GM18907 (cell line): ENCODE measurements around the gene CELF4.

ENCODE experiments used
- ATAC-seq: cut with Tn5 transposase; IDR thresholded peaks from one replicate; pipeline ENCODE4 v1.9.1; 2021; ENCODE audit warnings: mild to moderate bottlenecking, moderate library complexity; ENCODE audit not compliant: unreplicated experiment

The CELF4 gene

DNA sequence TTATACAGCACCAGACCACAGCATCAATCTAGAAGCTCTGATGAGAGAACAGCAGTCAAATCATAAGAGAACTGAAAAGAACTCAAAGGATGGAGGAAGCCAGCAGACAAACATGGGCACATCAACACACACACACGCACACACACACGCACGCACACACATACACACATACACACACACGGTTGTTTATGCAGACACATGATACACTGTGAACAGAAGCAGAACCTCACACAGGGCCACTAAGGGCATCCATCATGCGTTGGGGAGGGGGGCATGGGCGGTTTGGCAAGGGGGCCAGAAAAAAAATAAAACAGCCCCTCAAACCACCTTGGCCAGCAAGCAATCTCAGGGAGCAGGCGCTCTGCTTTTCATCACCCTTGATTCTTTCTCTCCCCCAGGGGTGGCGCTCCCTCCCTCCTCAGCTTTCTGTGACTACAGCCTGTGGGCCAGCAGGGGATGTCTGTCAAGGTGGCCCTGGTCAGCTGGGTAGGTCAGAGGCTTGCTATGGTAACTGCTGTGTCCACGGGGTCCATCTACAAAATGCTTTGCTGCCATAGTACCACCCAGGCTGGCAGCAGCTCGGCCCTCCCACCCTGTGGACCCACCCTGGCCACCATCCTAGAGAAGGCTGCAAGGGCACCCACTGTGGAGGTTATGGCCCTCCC lies 318.0 kb downstream of the CELF4 start:
- no peak for ATAC-seq

DNA sequence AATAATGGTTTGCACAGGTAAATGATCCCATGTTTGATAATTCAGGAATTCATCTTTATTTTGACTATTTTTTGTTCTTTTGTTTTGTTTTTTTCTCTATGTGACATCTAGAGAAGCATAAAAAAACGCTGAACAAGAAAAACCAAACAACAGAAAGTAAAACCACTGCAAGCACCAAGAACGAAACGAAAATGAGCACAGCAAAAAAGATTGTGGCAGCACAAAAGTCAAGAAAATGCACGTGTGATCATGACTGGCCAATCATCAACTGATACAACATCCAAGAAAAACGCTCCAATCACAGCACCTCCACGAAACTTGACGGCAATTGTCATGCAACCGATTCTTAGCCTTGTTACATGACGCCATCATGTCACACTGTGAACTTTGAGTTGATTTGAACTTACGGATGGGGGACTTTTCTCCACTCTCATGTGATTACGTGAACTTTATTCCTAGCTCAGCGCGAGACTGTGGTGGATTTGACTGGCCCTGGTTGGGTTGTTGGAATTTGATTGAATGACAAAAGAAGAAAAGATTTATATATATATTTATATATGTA lies 318.7 kb downstream of the CELF4 start:
- ATAC-seq, result no peak

DNA sequence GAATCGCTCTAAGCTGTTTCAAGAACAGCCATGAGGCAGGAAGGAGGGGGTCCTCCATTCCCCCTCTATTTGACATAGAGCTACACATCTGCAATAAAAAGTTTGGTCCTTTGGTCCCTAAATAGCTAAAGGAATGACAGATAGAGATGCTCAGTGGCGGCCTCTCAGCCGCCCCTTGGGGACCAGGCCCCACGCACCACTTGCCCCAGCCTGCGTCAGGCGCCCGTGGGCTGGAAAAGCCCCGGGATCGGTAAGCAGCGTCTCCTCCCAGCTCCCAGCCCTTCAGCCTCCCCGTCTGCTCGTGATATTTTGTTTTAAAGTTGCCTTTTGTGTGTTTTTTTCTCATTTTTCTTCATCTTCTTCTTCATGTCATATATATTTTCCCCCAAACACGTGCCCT lies 321.0 kb downstream of the CELF4 start:
- no peak for ATAC-seq

DNA sequence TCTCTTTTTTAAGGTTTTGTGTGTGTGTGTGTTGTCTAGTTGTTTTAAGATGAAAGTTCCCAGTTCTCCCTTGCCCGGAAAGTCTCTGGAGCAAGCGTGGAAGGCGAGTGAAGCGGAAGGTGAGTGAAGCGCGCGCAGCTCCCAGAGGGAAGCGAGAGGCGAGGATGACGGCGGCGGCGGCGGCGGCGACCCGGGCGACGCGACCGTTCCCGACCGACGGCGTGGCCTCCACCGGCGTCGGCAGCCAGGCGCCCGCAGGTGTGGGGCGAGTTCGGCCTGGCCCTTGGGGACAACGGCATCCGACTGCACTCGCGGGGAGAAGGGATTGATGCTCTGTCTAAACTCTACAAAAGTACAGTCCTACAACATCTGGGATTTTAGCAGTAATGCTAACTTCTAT lies 321.9 kb downstream of the CELF4 start:
- ATAC-seq, result no peak

DNA sequence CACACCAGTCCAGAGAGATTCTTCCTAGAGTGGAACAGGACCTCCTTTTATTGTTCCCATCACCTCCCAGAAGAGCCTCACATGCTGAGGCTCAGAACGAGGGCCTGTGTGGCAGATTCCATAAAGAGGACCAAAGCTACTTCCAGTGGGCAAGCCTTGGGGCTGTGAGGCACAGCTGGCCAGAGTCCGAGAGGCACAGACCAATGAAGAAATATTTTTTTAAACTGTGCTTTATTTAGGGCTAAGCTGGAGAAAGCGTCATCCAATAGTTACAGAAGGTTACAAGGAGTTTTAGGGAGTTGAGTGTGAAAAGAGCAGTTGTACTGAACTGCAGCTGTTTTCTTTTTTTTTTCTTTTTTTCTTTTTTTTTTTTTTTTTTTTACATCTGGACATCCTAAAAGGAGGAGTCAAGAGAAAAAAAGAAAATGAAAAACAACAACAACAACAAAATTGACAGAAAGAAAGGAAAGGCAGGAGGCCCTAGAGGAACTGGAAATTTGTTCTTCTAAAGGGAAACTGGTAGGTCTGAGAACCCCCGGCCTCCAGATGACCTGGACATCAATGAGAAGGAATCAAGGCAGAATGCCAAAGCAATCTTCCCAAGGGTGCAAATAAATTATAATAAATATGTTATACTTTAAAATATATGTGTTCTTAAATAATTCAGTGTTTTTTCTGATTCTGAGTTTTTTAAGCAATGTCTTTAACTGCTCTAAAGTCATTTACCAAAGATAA lies 322.6 kb downstream of the CELF4 start:
- no peak for ATAC-seq

DNA sequence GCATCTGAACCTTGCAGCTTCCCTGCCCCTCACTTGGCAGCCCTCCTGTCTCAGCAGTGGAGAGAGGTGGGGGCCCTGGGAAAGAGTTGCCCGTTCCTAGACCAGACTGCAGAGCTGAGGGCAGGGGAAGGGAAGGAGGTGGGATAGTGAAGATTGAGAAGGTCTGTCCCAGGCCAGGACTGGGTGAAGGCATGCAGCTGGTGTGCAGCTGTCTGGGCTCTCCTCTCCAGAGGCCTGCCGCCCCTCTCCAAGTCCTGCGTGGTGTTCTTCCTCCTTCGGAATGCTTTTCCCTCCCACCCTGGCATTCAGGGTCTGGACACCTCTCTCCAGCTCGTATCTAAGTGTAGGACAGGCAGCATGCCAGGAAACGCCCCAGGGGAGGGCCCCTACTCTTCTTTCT lies 323.5 kb downstream of the CELF4 start:
- no peak for ATAC-seq

DNA sequence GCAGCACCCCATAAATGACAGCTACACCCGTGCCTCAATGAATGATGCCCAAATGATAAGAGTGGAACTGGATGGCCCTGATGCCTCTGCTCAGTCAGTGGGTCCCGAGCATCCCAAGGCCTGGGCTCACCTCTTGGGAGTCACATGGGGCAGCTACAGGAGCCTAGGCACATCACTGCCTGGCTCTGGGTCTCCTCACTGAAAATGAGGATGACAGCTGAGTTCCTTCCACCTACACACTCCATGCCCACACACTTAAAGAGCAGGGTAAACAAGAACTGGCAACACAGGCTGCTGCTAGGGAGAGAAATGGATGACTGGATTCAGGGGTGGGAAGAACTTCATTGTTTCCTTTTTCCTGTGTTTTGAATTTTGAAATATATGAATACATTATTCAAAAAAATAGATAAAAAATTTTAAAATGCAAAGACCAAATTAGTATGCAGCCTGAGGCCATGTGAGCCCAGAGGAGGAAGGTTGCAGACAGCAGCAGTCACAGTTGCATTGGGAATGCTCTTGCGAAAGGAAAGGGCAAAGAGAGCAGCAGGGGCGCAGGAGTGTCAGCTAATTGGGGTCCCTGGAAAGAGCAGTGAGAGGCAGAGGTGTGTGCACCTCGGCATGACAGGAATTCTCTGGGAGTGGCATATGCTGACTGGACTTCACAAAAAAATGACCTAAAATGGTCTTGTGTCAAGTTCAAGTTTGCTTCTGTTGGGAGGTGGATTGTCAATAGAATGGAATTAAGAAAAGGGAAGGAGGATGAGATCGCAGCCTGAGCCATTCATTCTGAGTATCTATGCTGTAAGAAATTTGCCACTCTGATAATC lies 327.1 kb downstream of the CELF4 start:
- no peak for ATAC-seq

DNA sequence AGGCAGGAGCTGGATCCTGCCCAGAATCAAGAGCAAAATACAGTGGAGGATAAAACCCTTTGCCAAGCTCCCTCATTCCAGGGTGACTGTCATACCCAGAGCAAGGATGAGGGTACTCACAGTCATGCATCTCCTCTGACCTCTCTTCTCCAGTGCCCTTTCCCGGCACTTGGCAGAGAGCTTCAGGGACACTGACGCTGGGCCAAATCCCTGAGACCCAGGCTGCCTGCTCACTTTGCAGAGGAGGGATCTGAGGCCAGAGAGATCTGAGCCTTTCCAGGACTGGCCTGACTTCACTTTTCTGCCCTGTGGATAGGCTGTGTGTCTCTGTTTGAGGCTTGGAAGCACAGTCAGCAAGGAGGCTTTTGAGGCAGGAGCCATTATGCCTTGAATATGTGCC lies 330.0 kb downstream of the CELF4 start:
- no peak for ATAC-seq

DNA sequence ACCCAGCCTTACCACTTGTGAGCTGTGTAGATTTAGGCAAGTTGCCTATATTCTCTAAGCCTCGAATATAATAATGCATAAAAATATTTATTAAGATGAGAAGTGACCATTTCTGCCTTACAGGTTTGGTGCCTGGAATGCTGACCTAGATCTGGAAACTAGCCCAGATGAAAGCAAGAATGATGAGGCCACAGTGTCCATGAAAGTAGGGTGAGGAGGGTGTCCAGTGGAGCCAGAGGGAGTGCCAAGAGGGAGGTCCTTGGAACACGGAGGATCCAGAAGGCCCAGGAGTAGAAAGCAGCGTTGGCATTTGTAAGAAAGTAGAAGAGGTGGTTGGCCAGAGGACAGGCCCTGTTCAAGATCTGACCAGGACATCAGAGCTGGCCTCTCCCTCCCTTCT lies 334.3 kb downstream of the CELF4 start:
- no peak for ATAC-seq

DNA sequence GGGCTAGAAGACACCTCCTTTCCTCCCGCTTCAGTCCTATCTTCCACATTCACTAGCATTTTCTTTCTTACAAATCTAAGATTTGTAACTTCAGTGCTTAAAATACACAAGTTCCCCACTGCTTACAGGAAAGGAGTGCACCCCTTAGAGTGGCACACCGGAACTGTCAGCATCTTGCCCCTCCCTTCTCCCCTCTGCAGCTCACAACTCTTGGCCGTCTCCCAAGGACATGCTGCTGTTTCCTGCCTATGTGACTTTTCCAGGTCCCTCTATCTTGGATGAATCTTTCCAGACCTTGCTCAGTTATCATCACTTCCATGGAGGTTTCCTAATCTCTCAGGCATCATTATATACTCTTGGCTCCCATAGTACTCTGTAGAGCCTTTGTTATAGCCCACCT lies 334.8 kb downstream of the CELF4 start:
- no peak for ATAC-seq

DNA sequence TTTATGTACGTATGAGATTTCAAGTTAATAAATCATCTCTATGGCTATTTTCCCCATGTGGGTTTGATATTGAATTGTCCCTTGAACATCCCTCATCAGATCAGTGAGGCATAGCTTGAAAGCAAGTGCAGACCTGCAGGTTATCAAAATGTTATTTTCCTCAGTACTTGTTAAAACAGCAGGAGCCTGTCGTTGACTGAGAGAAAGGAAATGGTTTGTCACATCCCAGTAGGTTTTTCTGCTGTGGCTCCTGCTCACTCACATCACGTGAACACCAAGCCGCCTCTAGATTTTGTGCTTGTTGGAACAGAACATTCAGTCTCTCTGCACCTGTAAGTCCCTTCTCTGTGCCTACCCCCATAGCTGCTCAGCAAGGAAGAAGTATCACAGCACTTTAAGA lies 340.3 kb downstream of the CELF4 start:
- ATAC-seq, result no peak

DNA sequence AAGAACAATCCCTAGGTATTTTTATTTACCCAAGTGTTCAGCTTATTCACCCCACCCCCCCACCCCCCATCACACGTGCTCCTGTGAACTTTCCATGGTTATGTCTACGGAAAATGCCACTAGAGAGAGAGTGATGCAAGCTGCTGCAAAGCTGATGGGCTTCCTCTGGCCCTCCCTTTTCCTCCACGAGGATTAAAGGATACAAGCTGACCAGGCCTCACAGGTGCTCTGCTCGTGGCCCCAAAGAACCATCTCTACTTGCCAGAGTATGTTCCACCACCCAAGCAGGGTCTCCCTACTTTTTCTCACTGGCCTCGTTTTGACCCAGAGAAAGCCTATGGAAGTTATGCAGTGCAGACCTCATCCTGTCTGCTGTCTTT lies 342.6 kb downstream of the CELF4 start:
- no peak for ATAC-seq

DNA sequence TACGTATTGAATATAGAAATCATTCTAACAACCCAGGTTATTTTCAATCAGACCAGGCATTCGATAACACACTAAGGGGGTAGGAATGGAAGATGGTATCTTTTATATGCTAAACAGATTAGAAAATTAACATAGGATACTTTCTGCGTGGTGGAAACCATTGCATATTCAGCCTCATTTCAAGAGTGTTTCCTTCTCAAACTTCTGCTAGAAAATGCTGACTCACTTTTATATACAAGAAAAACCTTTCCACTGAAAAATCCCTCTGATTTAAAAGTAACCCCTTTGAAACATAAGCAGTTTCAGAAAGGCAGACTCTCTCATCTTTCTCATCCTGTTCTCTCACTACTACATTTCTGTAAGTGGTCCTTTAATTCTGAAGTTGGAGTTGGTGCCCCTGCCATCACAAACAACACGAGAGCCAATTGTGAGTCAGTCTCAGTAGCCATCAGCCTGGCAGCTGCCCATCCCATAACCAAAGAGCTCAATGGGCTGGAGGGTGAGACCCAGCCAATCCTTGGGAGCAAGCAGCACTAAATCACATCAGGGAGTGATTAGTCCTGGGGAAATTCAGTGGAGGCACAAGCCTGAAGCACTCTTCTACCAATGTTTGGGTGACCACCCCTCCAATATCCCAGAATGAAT lies 343.1 kb downstream of the CELF4 start:
- ATAC-seq, result no peak

DNA sequence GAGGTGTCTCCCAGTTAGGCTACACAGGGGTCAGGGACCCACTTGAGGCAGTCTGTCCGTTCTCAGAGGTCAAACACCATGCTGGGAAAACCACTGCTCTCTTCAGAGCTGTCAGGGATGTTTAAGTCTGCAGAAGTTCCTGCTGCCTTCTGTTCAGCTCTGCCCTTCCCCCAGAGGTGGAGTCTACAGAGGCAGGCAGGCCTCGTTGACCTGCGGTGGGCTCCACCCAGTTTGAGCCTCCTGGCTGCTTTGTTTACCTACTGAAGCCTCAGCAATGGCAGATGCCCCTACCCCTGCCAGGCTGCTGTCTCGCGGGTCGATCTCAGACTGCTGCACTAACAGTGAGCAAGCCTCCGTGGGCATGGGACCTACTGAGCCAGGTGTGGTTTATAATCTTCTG lies 346.3 kb downstream of the CELF4 start:
- no peak for ATAC-seq

DNA sequence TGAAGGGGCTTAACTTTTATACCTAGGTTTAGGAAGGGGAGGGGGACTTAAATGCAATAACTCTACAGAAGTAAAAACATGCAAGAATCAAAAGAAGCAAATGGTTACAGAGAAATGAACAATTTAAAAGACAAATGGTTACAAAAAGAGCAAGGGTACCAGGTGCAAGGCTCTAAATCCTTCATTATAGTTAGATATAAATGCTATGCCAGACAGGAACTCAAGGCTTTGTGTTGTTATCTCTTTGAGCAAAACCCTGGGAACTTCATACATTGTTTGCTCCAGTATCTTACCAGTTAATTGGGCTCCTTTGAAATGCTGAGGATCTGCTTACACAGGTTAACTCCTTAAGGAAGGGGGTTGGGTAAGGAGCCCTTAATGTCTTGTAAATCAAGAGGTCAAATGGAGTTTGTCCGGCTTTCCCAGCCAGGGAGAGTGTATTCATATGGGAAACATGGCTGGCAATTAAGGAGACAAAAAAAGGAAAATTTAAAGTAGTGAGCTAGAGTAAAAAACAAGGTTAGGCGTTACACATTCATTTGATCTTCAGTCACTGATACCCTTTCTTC lies 347.5 kb downstream of the CELF4 start:
- no peak for ATAC-seq

DNA sequence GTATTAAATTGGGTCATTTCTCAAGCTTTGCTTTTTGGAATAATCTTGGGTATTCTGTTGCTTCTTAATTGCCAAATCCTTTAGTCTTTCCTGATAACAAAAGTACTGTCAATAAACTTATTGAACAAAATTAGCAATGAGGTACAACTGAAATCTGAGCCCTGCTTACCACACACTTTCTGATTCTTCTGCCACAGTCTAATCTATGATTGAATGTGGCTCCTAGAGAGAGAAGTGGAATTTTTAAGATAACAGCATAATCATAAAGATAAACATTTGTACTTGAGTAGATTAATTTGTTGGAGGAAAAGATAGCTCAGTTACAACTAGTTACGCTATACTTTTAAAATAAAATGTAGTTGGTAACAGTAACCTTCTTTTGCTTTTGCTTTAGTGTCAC lies 354.8 kb downstream of the CELF4 start:
- no peak for ATAC-seq

DNA sequence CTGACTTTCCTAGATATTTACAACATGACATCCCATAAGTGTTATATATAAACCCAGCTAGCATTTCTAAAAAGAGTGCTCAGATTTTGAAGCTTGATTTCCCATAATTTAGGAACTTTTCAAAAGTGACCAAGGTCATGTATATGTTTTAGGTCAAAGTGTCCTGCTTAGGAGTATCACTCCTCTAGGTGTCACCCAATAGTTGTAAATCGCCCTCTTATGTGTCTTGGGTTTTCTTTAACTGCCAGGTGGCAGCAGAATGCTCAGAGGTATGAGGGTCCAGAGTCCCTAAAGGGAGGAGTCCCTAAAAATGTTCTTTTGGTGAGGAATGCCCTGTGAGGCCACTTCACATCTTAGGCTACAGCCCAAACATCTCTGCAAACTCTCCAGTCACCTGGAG lies 358.3 kb downstream of the CELF4 start:
- no peak for ATAC-seq

DNA sequence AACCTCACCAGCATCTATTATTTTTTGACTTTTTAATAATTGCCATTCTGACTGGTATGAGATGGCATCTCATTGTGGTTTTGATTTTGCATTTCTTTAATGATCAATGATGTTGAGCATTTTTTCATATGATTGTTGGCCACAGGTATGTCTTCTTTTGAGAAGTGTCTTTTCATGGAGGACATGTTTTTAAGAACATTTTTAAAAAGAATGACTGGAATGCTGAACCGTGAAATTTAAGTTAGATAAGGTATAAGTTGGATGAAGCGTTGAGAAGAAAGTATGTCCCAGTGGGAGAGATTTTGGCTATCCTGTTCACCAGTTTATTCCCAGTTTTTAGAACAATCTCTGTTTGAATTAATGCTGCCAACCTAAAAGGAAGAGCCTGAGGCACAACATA lies 365.9 kb downstream of the CELF4 start:
- ATAC-seq, result no peak
